A549 (cell line): ENCODE data around the gene NDFIP1. TPM values are rescaled to one million over a fixed set of nuclear protein-coding genes. Genes with fewer than 3 reads are reported as not detected.
"Not testable (repeated sequence)": the region's sequence is repeated elsewhere in the genome, so short reads cannot be mapped to it uniquely, and the experiment has no call there.

Experiments used
- ATAC-seq, 2 experiments: fragments of 200-7000 bp in 1 of 2; fragments of >200 bp in 1 of 2; cut with Nextera tagmentation in 1 of 2; cut with Tn5 transposase in 1 of 2; 3 replicates each; pipeline versions ENCODE4 v1.8.0 to v1.9.1; 2018 to 2020; ENCODE audit warnings: mild to moderate bottlenecking in 1 of 2, moderate library complexity in 1 of 2
- CTCF ChIA-PET: fragments of 300-600 bp; sonication (Branson Sonifier 250); formaldehyde crosslinking; extraction: SDS; loops from one replicate; lab custom pipeline; 2021; ENCODE audit warnings: antibody characterized with exemption, inconsistent platforms; lab: Yijun Ruan, JAX
- POLR2A ChIA-PET: fragments of 350-600 bp; formaldehyde crosslinking; extraction: SDS; loops from one replicate; lab custom pipeline; 2021; ENCODE audit warnings: antibody characterized with exemption, inconsistent platforms; lab: Yijun Ruan, JAX
- DNase-seq, 2 experiments: peaks; one replicate each; pipeline versions ENCODE4 v3.0.0 to v3.0.0-alpha.2; 2011 to 2016; ENCODE audit warnings: low read depth in 1 of 2, low spot score in 1 of 2
- FAIRE-seq: peaks from 2 replicates; lab custom pipeline; 2011; peaks lifted over from hg19 to GRCh38; lab: Jason Lieb, UNC
- H3K27ac ChIP-seq, 2 experiments: fragments of >200 bp; sonication (Bioruptor Twin); formaldehyde crosslinking; 3 replicates each; pipeline ENCODE4 v1.5.1; 2016 to 2017
- H3K4me1 ChIP-seq: fragments of >200 bp; sonication (Bioruptor Twin); formaldehyde crosslinking; 3 replicates; pipeline ENCODE4 v1.6.1; 2016
- H3K4me2 ChIP-seq: fragments of >200 bp; sonication (Bioruptor Twin); formaldehyde crosslinking; 3 replicates; pipeline ENCODE4 v1.6.1; 2016
- H3K4me3 ChIP-seq: fragments of >200 bp; sonication (Bioruptor Twin); formaldehyde crosslinking; 3 replicates; pipeline ENCODE4 v1.5.1; 2016
- H3K9me3 ChIP-seq: fragments of >200 bp; sonication (Bioruptor Twin); formaldehyde crosslinking; 3 replicates; pipeline ENCODE4 v1.6.1; 2016
- FOSB ChIP-seq: fragments of 250-450 bp; sonication (Bioruptor Pico); IDR thresholded peaks from 2 replicates; pipeline ENCODE4 v1.5.0; 2020; ENCODE audit warnings: mild to moderate bottlenecking, moderate library complexity
- FOSL2 ChIP-seq, 2 experiments: fragments of 450-650 bp in 1 of 2; fragments of >200 bp in 1 of 2; sonication (Bioruptor Twin) in 1 of 2; formaldehyde crosslinking; IDR thresholded peaks; 2 replicates each; pipeline versions ENCODE4 v1.5.0 to v1.6.1; 2016 to 2020; ENCODE audit warnings: mild to moderate bottlenecking in 1 of 2, moderate library complexity in 1 of 2
- GATA3 ChIP-seq: IDR thresholded peaks from 2 replicates; pipeline ENCODE4 v1.6.1; 2012; ENCODE audit warnings: borderline replicate concordance
- HES2 ChIP-seq: fragments of >200 bp; sonication (Bioruptor Twin); formaldehyde crosslinking; IDR thresholded peaks from 2 replicates; pipeline ENCODE4 v1.6.1; 2016
- JUNB ChIP-seq: fragments of >200 bp; sonication (Bioruptor Twin); formaldehyde crosslinking; IDR thresholded peaks from 2 replicates; pipeline ENCODE4 v1.6.1; 2016
- RAD21 ChIP-seq, 2 experiments: fragments of >200 bp in 1 of 2; sonication (Bioruptor Twin) in 1 of 2; formaldehyde crosslinking in 1 of 2; IDR thresholded peaks in 1 of 2; conservative IDR thresholded peaks in 1 of 2; 2 replicates in 1 of 2; 3 replicates in 1 of 2; pipeline ENCODE4 v1.6.1; 2012 to 2018; ENCODE audit warnings: inconsistent platforms in 1 of 2
- RCOR1 ChIP-seq: fragments of 150-350 bp; IDR thresholded peaks from 2 replicates; pipeline ENCODE4 v1.6.1; 2014; ENCODE audit warnings: antibody characterized with exemption, low read length, low read depth
- RFX5 ChIP-seq: fragments of 450-650 bp; IDR thresholded peaks from 2 replicates; pipeline ENCODE4 v1.7.1; 2014; ENCODE audit warnings: antibody characterized with exemption, mild to moderate bottlenecking, moderate library complexity
- SREBF2 ChIP-seq: fragments of 450-650 bp; IDR thresholded peaks from 2 replicates; pipeline ENCODE4 v1.6.1; 2014; ENCODE audit warnings: mild to moderate bottlenecking, moderate library complexity
- WGBS: methylation state at CpG from one replicate; pipeline ENCODE4 v1.1.6; 2017; ENCODE audit errors: missing lambda C conversion rate; 5-methylcytosine and 5-hydroxymethylcytosine counted together
- polyA plus RNA-seq, 4 experiments: library from polyadenylated mRNA; depleted of rRNA in 3 of 4; stranded (reverse); fragments of >200 nt; fragmentation: RNase III in 1 of 4; extraction: RNeasy Plus Mini Kit Qiagen cat#74134 plus additional on column Dnase treatment in 1 of 4; gene quantifications; 2 replicates in 3 of 4; 3 replicates in 1 of 4; pipeline ENCODE4 v1.2.3, GENCODE V29; 2011 to 2017
- TF ChIP-seq, protein P1 (sequence below): IDR thresholded peaks from 2 replicates; pipeline ENCODE4 v1.6.1; 2012
- TF ChIP-seq, protein P2 (sequence below): fragments of 200-600 bp; sonication (generic); IDR thresholded peaks from 2 replicates; pipeline ENCODE4 v1.6.1; 2016; ENCODE audit warnings: antibody characterized with exemption, mild to moderate bottlenecking, moderate library complexity

NDFIP1 gene
- polyA plus RNA-seq, 2 of the 4 experiments (the other 2 are of a cell fraction) = 42.4 to 58.0 TPM

GRCh38 chr5:142086229-142086628 is 22.4 kb upstream of the NDFIP1 start:
- CTCF ChIA-PET = interaction anchor here (0.9 to 1.1 kb wide), 2 partner anchors 9 to 16 kb away, joined by 4 read pairs; no protein-coding TSS in a partner anchor
- Histone ChIP-seq H3K4me1 (no peaks in the 10 kb centered on the region), H3K4me3 (no peak overlapping the region), H3K27ac (no peak overlapping the region), H3K9me3 (no peaks in the 10 kb centered on the region), H3K4me2 (no peak overlapping the region)
- no peak for FAIRE-seq
- ATAC-seq = no peak
- no peak for TF ChIP-seq RAD21 (conservative IDR thresholded peaks at IDR 0.05 in 1 of 2, IDR thresholded peaks at IDR 0.05 in 1 of 2)
- TF ChIP-seq, protein P1, sequence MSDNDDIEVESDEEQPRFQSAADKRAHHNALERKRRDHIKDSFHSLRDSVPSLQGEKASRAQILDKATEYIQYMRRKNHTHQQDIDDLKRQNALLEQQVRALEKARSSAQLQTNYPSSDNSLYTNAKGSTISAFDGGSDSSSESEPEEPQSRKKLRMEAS = no peak
- no peak for TF ChIP-seq GATA3
- POLR2A ChIA-PET = no interaction called here
- no peak for DNase-seq

DNA sequence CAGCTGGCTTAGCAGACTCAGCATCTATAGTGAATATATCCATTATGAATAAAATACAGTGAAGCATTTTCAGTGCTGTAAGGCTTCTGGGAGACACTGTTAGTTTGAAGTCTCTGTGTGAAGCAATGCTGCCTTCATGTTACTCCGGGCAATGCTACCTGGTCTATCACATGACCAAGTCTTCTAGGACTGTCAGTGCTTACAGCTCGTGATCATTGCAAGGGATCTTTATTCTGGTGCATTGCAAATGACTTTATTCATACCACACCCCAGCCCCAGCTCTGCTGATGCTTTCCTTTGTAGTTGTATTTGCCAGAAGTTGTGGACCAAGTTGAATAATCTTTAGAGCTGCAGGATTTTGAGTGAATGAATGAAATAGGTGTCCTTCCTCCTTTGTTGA is 21.9 kb upstream of the NDFIP1 start:
- Histone ChIP-seq H3K4me3 (no peak overlapping the region), H3K9me3 (no peaks in the 10 kb centered on the region), H3K4me1 (no peaks in the 10 kb centered on the region), H3K4me2 (no peak overlapping the region), H3K27ac (no peak overlapping the region)
- TF ChIP-seq SREBF2 (no peak), RCOR1 (no peak), FOSL2 (IDR thresholded peaks at IDR 0.05) (no peak), FOSL2 (CRISPR knock-in tag; IDR thresholded peaks at IDR 0.05) (no peak), HES2 (no peak), FOSB (CRISPR knock-in tag) (no peak), RFX5 (no peak)
- TF ChIP-seq, protein P1 = no peak
- POLR2A ChIA-PET = no interaction called here
- CTCF ChIA-PET = interaction anchor here (0.9 to 1.4 kb wide), 4 partner anchors 9 to 30 kb away, joined by 3 to 4 read pairs (median 4); no protein-coding TSS in a partner anchor
- FAIRE-seq = no peak
- no peak for ATAC-seq
- 5% methylated on average over 2 of the region's 2 CpGs for WGBS
- no peak for DNase-seq

DNA sequence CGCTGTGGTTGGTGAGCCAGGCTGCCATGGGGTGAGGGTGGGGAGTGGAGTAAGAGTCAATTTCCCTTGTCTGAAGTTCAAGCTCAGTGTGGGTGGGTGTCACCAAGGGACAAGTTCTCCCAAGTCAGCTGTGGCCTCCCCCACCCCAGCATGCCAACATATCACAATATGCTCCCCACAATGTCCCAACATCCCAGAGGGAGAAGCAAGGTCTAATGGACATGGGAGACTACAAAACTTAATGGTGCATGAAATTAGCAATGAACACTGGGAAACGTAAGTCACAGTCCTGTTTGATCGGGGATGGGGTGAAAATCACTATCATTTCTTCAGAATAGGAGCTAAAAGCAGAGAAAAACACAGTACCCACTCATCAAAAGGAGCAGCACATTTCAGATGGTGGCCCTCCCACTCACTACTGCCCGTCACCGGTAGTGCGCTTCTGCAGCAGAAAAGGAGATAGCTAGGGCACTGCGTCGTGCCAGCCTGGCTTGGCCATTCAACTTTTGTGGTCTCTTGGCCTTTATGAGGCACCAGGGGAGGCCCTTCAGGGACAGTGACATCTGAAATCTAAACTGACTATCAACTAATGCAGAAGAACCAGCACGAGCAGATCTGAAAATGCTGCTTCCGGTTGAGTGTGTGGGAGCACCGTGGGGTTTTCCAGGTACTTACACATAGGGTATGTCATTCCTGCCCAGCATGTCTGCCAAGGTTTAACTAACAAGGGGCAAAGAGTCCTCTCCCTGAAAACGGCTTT is 20.5 kb upstream of the NDFIP1 start:
- Histone ChIP-seq H3K4me1 (no peaks in the 10 kb centered on the region), H3K4me3 (no peak overlapping the region), H3K9me3 (no peaks in the 10 kb centered on the region), H3K4me2 (no peak overlapping the region), H3K27ac (no peak overlapping the region)
- CTCF ChIA-PET = interaction anchor here (1.1 to 1.4 kb wide), 2 partner anchors 18 to 31 kb away, joined by 3 to 4 read pairs; no protein-coding TSS in a partner anchor
- TF ChIP-seq JUNB = no peak
- TF ChIP-seq, protein P2, sequence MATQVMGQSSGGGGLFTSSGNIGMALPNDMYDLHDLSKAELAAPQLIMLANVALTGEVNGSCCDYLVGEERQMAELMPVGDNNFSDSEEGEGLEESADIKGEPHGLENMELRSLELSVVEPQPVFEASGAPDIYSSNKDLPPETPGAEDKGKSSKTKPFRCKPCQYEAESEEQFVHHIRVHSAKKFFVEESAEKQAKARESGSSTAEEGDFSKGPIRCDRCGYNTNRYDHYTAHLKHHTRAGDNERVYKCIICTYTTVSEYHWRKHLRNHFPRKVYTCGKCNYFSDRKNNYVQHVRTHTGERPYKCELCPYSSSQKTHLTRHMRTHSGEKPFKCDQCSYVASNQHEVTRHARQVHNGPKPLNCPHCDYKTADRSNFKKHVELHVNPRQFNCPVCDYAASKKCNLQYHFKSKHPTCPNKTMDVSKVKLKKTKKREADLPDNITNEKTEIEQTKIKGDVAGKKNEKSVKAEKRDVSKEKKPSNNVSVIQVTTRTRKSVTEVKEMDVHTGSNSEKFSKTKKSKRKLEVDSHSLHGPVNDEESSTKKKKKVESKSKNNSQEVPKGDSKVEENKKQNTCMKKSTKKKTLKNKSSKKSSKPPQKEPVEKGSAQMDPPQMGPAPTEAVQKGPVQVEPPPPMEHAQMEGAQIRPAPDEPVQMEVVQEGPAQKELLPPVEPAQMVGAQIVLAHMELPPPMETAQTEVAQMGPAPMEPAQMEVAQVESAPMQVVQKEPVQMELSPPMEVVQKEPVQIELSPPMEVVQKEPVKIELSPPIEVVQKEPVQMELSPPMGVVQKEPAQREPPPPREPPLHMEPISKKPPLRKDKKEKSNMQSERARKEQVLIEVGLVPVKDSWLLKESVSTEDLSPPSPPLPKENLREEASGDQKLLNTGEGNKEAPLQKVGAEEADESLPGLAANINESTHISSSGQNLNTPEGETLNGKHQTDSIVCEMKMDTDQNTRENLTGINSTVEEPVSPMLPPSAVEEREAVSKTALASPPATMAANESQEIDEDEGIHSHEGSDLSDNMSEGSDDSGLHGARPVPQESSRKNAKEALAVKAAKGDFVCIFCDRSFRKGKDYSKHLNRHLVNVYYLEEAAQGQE = no peak
- FAIRE-seq = no peak
- POLR2A ChIA-PET = no interaction called here
- no peak for DNase-seq
- 67% methylated on average over 12 of the region's 12 CpGs for WGBS
- no peak; a peak in 2 of 6 replicates for ATAC-seq

GRCh38 chr5:142088855-142089479 is 19.6 kb upstream of the NDFIP1 start:
- 82% methylated on average over 15 of the region's 15 CpGs for WGBS
- H3K4me3 ChIP-seq, POLR2A ChIA-PET, H3K4me2 ChIP-seq, H3K27ac ChIP-seq, H3K9me3 ChIP-seq, CTCF ChIA-PET, DNase-seq, H3K4me1 ChIP-seq, FAIRE-seq, ATAC-seq: not testable (repeated sequence)
